GM12875 (cell line): ENCODE data around the gene LHFPL2.
"Not testable (repeated sequence)": the region's sequence is repeated elsewhere in the genome, so short reads cannot be mapped to it uniquely, and the experiment has no call there.

Experiments
- H3K4me3 ChIP-seq: one replicate; pipeline ENCODE4 v1.5.1; 2011; ENCODE audit warnings: low read depth, low read length, control low read depth
- TF ChIP-seq, protein P1 (sequence below): IDR thresholded peaks from 2 replicates; pipeline ENCODE4 v1.5.1; 2011; ENCODE audit warnings: low read depth, mild to moderate bottlenecking, control low read depth, inconsistent platforms, low read length, moderate library complexity, borderline replicate concordance; ENCODE audit not compliant: insufficient read depth

The LHFPL2 gene

DNA sequence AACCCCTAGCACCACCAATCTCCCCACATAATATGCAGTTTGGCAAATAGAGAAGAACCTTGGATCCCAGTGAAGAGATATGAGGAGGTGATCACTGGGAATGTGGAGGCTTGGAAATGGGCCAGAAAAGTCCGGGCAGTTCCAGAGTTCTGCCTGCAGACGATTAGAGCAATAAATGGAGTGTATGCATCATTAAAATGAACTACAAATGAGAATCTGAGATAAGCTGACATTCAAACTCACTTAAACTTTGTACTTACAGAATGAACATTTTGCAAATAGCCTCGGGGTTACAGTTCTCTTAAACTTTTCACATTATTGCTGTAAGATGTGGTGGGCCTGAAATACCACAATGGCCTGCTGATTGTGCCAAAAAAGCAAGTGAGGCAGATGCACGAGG is 23.0 kb upstream of the LHFPL2 start:
- TF ChIP-seq, protein P1, sequence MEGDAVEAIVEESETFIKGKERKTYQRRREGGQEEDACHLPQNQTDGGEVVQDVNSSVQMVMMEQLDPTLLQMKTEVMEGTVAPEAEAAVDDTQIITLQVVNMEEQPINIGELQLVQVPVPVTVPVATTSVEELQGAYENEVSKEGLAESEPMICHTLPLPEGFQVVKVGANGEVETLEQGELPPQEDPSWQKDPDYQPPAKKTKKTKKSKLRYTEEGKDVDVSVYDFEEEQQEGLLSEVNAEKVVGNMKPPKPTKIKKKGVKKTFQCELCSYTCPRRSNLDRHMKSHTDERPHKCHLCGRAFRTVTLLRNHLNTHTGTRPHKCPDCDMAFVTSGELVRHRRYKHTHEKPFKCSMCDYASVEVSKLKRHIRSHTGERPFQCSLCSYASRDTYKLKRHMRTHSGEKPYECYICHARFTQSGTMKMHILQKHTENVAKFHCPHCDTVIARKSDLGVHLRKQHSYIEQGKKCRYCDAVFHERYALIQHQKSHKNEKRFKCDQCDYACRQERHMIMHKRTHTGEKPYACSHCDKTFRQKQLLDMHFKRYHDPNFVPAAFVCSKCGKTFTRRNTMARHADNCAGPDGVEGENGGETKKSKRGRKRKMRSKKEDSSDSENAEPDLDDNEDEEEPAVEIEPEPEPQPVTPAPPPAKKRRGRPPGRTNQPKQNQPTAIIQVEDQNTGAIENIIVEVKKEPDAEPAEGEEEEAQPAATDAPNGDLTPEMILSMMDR = no peak

DNA sequence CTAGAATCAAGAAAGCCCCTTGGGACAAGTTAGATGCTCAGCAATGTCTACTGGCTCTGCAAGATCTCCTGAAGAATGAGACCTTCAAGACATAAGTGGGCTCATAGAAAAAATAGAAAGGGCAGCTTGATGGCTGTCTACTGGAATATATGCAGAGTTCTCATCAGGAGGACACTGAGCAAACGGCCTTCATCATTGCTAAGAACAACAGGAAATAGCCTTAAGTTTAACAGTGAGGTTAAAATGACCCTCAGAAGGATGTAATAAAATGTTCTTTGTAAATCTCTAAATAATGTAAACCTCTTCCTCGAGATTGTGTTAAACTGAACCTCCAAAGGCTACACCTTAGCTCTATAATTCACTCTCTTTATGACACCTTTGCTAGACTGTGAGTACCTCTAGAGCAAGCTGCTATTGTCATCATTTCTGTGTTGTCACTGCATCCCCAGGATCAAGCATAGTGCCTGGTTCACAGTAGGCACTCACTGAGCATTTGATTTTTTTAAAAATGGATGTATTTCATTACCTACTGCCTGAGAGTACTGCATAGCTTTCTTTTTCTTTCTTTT is 22.2 kb upstream of the LHFPL2 start:
- H3K4me3 ChIP-seq = no peak overlapping the region
- TF ChIP-seq, protein P1 = no peak

More for the DNA sequence above, 23.0 kb upstream of the LHFPL2 start:
- H3K4me3 ChIP-seq = no peak overlapping the region

DNA sequence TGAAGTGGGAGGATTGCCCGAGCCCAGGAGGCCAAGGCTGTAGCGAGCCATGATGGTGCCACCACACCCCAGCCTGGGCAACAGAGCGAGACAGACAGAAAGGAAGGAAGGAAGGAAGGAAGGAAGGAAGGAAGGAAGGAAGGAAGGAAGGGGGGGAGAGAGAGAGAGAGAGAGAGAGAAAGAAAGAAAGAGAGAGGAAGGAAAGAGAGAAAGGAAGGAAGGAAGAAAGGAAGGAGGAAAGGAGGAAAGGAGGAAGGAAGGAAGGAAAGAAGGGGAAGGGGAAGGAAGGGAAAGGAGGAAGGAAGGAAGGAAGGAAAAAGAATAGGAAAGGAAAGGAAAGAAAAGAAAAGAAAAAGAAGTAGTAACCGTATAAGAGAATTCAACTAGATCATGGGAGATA is 20.8 kb upstream of the LHFPL2 start:
- H3K4me3 ChIP-seq = no peak overlapping the region
- TF ChIP-seq, protein P1 = no peak

DNA sequence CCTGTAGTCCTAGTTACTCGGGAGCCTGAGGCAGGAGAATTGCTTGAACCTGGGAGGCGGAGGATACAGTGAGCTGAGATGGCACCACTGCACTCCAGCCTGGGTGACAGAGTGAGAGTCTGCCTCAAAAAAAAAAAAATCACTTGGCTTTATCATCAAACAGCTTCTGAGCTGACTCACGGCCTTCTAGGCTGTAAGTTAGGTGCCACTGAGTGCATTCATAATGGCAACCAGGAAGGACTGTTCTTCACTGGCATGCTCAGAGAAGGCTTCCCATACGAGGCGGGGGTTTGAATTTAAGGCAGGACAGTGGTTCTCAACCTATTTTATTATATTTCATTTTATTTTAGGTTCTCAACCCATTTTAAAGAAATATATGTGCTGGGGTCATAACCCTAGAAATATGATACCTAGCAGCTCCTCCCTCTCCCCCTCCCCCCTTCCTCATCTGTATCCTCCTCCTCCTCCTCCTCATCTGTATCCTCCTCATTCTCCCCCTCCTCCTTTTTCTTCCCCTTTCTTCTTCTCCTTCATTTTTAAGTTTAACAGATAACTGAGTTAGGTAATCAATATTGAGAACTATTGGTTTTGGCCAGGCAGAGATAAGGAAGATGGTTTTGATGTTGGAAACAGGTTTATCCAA is 19.0 kb upstream of the LHFPL2 start:
- no peak overlapping the region for H3K4me3 ChIP-seq
- TF ChIP-seq, protein P1 = no peak

DNA sequence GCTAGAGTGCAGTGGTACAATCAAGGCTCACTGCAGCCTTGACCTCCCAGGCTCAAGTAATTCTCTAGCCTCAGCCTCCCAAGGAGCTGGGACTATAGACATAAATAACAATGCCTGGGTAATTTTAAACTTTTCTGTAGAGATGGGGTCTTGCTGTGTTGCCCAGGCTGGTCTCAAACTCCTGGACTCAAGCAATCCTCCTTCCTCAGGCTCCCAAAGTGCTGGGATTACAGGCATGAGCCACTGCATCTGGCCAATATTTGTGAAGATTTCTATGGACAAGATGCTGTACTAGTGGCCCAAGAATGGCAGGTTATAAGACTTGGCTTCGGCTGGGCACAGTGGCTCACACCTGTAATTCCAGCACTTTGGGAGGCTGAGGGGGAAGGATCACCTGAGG is 18.4 kb upstream of the LHFPL2 start:
- not testable (repeated sequence) for H3K4me3 ChIP-seq

DNA sequence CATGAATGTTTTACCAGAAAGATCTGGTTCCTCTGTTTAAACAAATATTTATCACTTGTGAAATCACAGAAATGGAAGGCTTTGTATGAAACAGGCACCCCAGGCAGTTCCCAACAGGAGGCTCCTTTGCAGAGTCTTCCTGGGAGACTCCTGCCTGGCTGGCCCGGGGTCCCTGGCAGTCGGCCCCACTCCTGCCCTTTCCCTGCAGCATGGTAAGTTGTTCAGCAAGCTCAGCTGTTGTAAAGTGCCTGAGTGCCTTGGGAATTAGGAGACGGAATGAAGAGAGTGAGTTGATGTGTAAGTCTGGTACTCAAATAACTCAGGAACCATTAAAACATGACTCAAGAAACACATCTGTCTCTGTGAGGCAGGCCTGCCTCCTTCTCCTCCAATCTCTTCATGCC is 17.5 kb upstream of the LHFPL2 start:
- no peak overlapping the region for H3K4me3 ChIP-seq
- TF ChIP-seq, protein P1 = no peak

DNA sequence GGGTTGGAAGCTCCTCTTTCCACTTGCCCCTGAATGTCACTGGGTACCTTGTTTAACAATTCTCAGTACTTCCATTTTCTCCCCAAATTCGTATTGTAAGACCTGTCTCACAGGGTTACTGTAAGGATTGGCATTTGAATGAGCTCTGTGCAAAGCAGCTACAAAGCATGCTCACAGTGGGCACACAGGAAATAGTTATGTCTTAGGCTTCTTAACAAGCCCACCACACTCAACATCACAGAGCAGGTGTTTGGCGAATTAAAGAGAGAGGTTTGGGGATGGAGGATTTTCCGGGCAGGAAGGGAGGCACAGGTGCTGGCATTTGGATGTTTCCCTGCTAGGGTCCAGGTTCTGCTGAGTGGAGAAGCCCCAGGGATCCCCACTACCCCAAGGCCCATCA is 17.0 kb upstream of the LHFPL2 start:
- H3K4me3 ChIP-seq = no peak overlapping the region
- TF ChIP-seq, protein P1 = no peak
